GM11168 (cell line): ENCODE results near the gene CD79A.

Source experiments
- in situ Hi-C: fragments of 300-500 bp; cut with MboI; formaldehyde crosslinking; loops from one replicate; pipeline ENCODE4 v1.12.0; 2022; ENCODE audit warnings: low sequenced_read_pairs; ENCODE audit not compliant: unreplicated experiment

Gene CD79A

DNA sequence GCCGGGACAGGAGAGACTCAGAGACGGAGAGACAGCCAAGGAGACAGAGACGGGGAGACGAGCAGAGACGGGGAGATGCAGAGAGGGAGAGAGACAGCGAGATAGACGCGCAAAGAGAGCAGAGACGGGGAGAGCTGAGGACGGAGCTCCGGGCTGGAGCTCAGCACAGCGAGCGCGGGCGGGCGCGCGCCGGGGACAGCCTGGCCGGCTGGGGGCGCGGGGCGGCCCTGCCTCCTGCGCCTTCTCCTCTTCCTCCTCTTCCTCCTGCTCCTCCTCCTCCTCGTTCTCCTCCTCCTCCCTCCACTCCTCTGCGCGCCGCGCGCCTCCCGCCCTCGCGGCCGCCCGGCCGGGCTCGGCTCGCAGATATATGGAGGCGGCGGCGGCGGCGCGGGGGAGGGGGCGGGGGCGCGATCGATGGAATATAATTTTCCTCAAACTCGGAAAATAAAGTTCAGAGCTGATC is 51.2 kb downstream of the CD79A start, which contains the start of gene ERFL:
Gene ERFL, minus strand, starts transcription at position 229 of the 463 bp plus-strand sequence. CDS start 15,530 bp downstream, outside the sequence.
- in situ Hi-C loops: no loop called here

DNA sequence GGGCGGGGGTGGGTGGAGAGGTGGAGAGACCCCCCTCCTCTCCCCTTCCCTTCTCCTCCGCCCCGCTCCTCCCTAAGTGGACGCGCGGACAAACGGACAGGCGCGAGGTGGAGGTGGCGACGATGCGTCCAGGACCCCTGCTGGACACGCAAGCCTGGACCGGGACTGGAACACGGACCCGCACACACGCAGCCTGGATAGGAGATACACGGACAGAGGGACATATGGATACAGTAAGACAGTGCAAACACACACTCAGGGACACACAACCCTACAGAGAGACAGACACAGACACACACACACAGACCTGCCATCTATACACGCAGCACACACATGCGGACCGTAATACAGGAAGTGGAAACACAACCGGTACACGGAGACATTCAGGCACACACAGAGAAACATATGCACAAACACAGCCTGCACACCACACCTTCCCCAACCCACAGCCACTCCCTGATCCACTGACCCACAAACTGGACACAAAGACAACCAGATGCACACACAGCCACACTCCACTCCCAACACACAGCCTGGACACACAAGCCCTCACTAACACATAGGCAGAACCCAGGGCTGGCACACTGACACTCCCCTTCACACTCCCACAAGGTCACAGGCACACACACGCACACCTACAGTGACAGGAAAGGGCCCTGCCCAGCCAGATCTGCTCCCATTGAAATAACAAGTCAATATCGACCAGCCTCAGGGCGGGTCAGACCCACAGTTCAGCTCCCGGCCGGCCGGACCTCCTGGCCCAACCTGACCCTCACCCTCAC is 51.9 kb downstream of the CD79A start:
- in situ Hi-C loops: no loop called here

DNA sequence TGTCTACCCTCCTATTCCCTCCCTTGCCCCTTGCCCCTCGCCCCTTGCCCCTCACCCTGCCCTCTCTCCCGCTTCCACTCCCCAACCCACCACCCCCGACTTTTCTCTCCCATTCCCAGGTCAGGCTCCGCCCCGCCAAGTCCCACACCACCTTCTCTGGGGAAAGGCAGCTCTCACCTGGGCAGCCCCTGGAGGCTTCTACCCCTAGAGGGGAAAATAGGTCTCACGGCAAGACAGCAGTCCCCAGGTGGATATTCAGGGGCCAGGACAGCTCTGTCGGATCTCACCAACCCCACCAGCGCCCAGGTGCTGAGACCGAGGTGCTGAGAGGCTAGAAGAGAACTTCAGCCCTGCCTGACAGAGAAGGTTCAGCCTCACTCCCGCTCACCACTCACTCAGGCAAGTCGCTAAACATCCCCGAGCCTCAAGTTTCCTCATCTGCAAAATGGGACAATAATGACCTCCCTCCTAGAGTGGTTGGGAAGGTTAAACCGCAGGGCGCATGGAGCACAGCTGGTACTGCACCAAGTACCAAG is 52.5 kb downstream of the CD79A start:
- in situ Hi-C loops: no loop called here

DNA sequence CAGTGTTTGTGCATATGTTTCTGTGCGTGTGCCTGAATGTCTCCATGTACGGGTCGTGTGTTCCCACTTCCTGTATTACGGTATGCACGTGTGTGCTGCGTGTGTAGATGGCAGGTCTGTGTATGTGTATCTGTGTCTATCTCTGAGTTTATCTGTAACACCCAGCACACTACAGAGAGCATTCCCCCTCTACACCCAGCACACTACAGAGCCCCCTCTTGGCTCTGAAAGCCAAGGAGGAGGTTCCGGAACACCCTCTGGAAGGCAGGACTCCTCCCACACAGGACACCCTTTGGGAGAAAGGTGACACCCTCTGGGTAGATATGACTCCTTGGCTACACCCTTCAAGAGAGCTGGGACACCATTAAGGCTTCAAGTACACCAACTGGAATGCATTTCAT is 53.2 kb downstream of the CD79A start:
- in situ Hi-C loops: no loop called here
